ENCODE measurements around the gene FHIT.

Gene FHIT

DNA sequence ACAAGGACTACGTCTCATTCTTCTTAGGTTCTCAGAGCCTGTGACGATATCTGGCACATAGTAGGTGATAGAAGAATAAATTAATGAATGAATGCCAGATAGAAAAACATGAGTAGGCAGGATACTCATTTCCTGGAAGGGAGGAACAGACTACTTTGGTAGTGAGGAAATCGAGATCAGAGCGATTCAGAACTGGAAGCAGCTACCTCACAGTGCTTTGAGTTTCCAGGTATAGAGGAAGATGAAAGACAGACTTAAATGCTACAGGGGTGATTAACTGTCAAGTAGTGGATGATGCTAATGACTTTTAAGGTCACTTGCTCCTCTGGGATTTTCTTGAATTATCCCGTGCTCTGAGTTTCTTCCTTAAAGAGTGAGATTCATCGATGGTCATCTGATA lies 1249.9 kb downstream of the FHIT start:
- Histone ChIP-seq H3K27me3 (replicated peaks; ENCODE audit: control insufficient read depth, insufficient read depth, low read length, poor library complexity, severe bottlenecking) (no peaks in the 10 kb centered on the region), H3K36me3 (ENCODE audit: control insufficient read depth, insufficient read depth, low read length) (no peaks in the 10 kb centered on the region), H3K9me3 (ENCODE audit: control insufficient read depth, low read length) (no peaks in the 10 kb centered on the region), H3K4me1 (ENCODE audit: control insufficient read depth, insufficient read depth, low read length, poor library complexity, severe bottlenecking) (no peaks in the 10 kb centered on the region), H3K27ac (ENCODE audit: insufficient read depth, low read length, poor library complexity, severe bottlenecking) (no peak overlapping the region), H3K4me3 (ENCODE audit: insufficient read depth, low read depth, low read length, poor library complexity, severe bottlenecking) (no peak overlapping the region)
- DNase-seq, result no peak

DNA sequence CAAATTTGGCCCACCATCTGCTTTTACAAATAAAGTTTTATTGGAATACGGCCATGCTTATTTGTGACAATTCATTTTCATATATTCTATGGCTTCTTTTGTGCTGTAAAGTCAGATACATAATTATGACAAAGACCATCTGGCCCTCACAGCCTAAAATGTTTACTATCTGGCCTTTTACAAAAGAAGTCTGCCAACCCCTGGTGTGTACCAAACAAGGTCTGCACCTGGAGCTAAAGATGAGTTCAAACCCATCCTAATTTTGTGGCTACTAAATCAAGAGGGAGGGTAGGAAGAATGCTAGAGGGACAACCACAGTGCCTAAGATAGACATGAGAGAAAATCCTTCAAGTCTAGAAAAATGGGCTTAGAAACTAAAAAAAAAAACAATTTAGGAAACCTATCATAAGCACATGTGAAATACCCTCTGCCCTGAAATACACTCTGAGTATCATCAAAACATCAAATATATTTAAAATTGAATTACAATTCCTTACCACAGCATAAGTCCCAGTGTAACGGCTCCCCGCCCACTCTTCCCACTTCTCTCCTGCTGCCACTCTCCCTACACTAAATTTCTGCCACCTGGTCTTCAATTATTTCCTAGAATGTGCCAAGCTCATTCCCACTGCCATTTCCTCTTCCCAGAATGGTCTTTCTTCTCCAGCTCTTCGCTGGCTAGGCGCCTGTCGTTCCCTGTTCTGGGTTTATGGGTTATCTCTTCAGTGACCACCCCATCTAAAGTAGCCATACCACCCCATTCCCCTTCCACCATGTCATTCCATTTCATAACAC lies 1250.7 kb downstream of the FHIT start:
- Histone ChIP-seq H3K4me3 (ENCODE audit: insufficient read depth, low read depth, low read length, poor library complexity, severe bottlenecking) (no peak overlapping the region), H3K4me1 (ENCODE audit: control insufficient read depth, insufficient read depth, low read length, poor library complexity, severe bottlenecking) (no peaks in the 10 kb centered on the region), H3K36me3 (ENCODE audit: control insufficient read depth, insufficient read depth, low read length) (no peaks in the 10 kb centered on the region)

DNA sequence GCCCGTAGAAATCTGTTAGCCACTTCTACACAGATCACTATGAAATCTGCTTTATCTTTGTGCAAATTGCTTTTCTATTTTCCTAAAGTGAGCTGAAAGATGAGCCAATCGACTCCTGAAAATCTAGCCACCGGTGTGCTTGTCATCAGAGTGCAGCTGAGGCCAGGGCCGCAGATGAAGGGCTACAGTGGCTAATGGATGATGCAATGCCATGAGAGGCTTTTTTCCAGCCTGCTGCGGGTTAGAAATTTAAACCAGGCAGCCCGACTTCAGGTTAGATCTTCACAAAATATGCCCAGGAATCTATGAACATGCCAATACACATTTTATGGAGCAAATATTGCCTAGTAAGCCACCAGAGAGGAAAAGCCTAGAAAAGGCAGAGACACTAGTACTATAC lies 1253.2 kb downstream of the FHIT start:
- H3K9me3 ChIP-seq (ENCODE audit: control insufficient read depth, low read length), result no peaks in the 10 kb centered on the region
- H3K36me3 ChIP-seq (ENCODE audit: control insufficient read depth, insufficient read depth, low read length), result no peaks in the 10 kb centered on the region
- H3K4me3 ChIP-seq (ENCODE audit: insufficient read depth, low read depth, low read length, poor library complexity, severe bottlenecking), result no peak overlapping the region
- no peaks in the 10 kb centered on the region for H3K4me1 ChIP-seq (ENCODE audit: control insufficient read depth, insufficient read depth, low read length, poor library complexity, severe bottlenecking)
- H3K27me3 ChIP-seq (replicated peaks; ENCODE audit: control insufficient read depth, insufficient read depth, low read length, poor library complexity, severe bottlenecking), result no peaks in the 10 kb centered on the region
- no peak for DNase-seq
- no peak overlapping the region for H3K27ac ChIP-seq (ENCODE audit: insufficient read depth, low read length, poor library complexity, severe bottlenecking)

More for the DNA sequence above, 1250.7 kb downstream of the FHIT start:
- H3K9me3 ChIP-seq (ENCODE audit: control insufficient read depth, low read length), result no peaks in the 10 kb centered on the region
- DNase-seq, result no peak
- no peaks in the 10 kb centered on the region for H3K27me3 ChIP-seq (replicated peaks; ENCODE audit: control insufficient read depth, insufficient read depth, low read length, poor library complexity, severe bottlenecking)
- H3K27ac ChIP-seq (ENCODE audit: insufficient read depth, low read length, poor library complexity, severe bottlenecking), result no peak overlapping the region

- Histone ChIP-seq H3K36me3 (ENCODE audit: control insufficient read depth, insufficient read depth, low read length) (no peaks in the 10 kb centered on the region), H3K27ac (ENCODE audit: insufficient read depth, low read length, poor library complexity, severe bottlenecking) (no peak overlapping the region), H3K4me3 (ENCODE audit: insufficient read depth, low read depth, low read length, poor library complexity, severe bottlenecking) (no peak overlapping the region), H3K4me1 (ENCODE audit: control insufficient read depth, insufficient read depth, low read length, poor library complexity, severe bottlenecking) (no peaks in the 10 kb centered on the region), H3K27me3 (replicated peaks; ENCODE audit: control insufficient read depth, insufficient read depth, low read length, poor library complexity, severe bottlenecking) (no peaks in the 10 kb centered on the region), H3K9me3 (ENCODE audit: control insufficient read depth, low read length) (no peaks in the 10 kb centered on the region)
- no peak for DNase-seq
Observed at GRCh38 chr3:59997583-59997982, 1253.7 kb downstream of the FHIT start.

DNA sequence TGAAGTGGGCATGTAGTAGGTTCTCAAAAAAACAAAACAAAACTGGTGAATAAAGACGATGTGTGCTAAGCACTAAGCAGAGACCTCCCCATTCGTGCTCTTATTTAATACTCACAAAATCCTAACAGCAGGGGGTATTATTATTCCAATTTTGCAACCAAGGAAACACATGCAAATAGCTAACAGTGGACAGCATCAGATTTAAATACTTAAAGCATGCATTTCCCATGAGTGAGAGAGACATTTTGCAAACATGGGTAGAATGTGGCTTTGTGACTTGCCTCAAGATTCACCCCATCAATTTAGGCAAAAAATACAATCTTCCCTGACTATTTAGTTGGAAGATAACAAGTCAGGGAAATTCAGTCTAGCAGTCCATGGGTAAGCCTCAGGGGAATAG lies 1255.2 kb downstream of the FHIT start:
- Histone ChIP-seq H3K4me1 (ENCODE audit: control insufficient read depth, insufficient read depth, low read length, poor library complexity, severe bottlenecking) (no peaks in the 10 kb centered on the region), H3K4me3 (ENCODE audit: insufficient read depth, low read depth, low read length, poor library complexity, severe bottlenecking) (no peak overlapping the region), H3K27me3 (replicated peaks; ENCODE audit: control insufficient read depth, insufficient read depth, low read length, poor library complexity, severe bottlenecking) (no peaks in the 10 kb centered on the region), H3K9me3 (ENCODE audit: control insufficient read depth, low read length) (no peaks in the 10 kb centered on the region), H3K27ac (ENCODE audit: insufficient read depth, low read length, poor library complexity, severe bottlenecking) (no peak overlapping the region), H3K36me3 (ENCODE audit: control insufficient read depth, insufficient read depth, low read length) (no peaks in the 10 kb centered on the region)
- DNase-seq, result no peak

GRCh38 chr3:59995563-59995962 lies 1255.7 kb downstream of the FHIT start:
- no peak overlapping the region for H3K27ac ChIP-seq (ENCODE audit: insufficient read depth, low read length, poor library complexity, severe bottlenecking)
- no peak for DNase-seq
- no peaks in the 10 kb centered on the region for H3K4me1 ChIP-seq (ENCODE audit: control insufficient read depth, insufficient read depth, low read length, poor library complexity, severe bottlenecking)
- H3K36me3 ChIP-seq (ENCODE audit: control insufficient read depth, insufficient read depth, low read length), result no peaks in the 10 kb centered on the region
- H3K27me3 ChIP-seq (replicated peaks; ENCODE audit: control insufficient read depth, insufficient read depth, low read length, poor library complexity, severe bottlenecking), result no peaks in the 10 kb centered on the region
- no peak overlapping the region for H3K4me3 ChIP-seq (ENCODE audit: insufficient read depth, low read depth, low read length, poor library complexity, severe bottlenecking)
- no peaks in the 10 kb centered on the region for H3K9me3 ChIP-seq (ENCODE audit: control insufficient read depth, low read length)

DNA sequence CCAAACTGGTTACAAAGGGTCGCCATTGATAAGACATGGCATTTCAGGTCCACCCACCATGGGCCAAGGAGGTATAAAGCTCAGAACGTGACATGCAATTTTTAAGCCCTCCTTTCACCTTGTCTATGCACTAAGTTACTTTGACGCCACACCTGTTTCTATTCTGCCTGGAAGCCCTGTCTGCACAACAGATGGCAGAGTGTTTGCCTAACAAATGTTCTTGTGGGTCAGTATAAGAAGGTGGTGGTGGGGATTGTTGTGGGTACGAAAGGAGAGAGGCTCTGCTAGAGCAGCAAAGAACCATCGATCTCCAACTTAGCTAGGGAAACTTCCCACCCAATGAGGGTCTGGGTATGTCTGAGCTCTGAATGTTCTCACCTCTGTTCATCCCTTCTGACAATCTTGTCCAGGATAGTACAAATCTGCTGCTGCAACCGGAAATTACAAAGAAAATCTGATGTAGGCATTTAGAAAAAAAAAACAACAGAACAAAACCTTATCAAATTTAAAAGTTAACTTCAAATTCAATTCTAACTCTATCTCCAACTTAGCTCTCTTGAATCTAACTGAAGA lies 1256.4 kb downstream of the FHIT start:
- no peak overlapping the region for H3K27ac ChIP-seq (ENCODE audit: insufficient read depth, low read length, poor library complexity, severe bottlenecking)
- H3K36me3 ChIP-seq (ENCODE audit: control insufficient read depth, insufficient read depth, low read length), result no peaks in the 10 kb centered on the region
- H3K4me1 ChIP-seq (ENCODE audit: control insufficient read depth, insufficient read depth, low read length, poor library complexity, severe bottlenecking), result no peaks in the 10 kb centered on the region
- no peaks in the 10 kb centered on the region for H3K9me3 ChIP-seq (ENCODE audit: control insufficient read depth, low read length)
- H3K4me3 ChIP-seq (ENCODE audit: insufficient read depth, low read depth, low read length, poor library complexity, severe bottlenecking), result no peak overlapping the region
- no peaks in the 10 kb centered on the region for H3K27me3 ChIP-seq (replicated peaks; ENCODE audit: control insufficient read depth, insufficient read depth, low read length, poor library complexity, severe bottlenecking)
- DNase-seq, result no peak

- H3K4me3 ChIP-seq (ENCODE audit: insufficient read depth, low read depth, low read length, poor library complexity, severe bottlenecking), result no peak overlapping the region
- no peak for DNase-seq
- no peaks in the 10 kb centered on the region for H3K4me1 ChIP-seq (ENCODE audit: control insufficient read depth, insufficient read depth, low read length, poor library complexity, severe bottlenecking)
- H3K27me3 ChIP-seq (replicated peaks; ENCODE audit: control insufficient read depth, insufficient read depth, low read length, poor library complexity, severe bottlenecking), result no peaks in the 10 kb centered on the region
- no peaks in the 10 kb centered on the region for H3K36me3 ChIP-seq (ENCODE audit: control insufficient read depth, insufficient read depth, low read length)
- H3K9me3 ChIP-seq (ENCODE audit: control insufficient read depth, low read length), result no peaks in the 10 kb centered on the region
- H3K27ac ChIP-seq (ENCODE audit: insufficient read depth, low read length, poor library complexity, severe bottlenecking), result no peak overlapping the region
Observed at GRCh38 chr3:59992578-59992977, 1258.7 kb downstream of the FHIT start.

DNA sequence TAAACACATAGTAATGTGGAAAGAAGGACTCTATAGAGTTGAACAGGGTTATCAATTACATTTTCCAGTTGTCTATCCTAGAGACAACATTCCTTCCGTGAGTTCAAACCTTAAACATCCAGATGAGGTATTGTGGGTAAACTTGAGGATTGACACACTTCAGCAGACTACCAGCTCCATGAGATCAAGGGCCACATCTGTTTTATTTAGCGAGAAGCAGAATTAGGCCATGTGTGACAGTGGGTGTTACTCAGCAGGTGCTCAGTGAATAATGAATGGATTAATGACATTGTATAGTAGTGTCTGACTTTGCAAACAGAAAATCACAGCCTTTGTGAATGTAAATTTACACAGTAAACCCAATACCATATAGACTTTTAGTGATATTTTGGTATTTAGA lies 1260.3 kb downstream of the FHIT start:
- Histone ChIP-seq H3K27ac (ENCODE audit: insufficient read depth, low read length, poor library complexity, severe bottlenecking) (no peak overlapping the region), H3K4me1 (ENCODE audit: control insufficient read depth, insufficient read depth, low read length, poor library complexity, severe bottlenecking) (no peaks in the 10 kb centered on the region), H3K36me3 (ENCODE audit: control insufficient read depth, insufficient read depth, low read length) (no peaks in the 10 kb centered on the region), H3K4me3 (ENCODE audit: insufficient read depth, low read depth, low read length, poor library complexity, severe bottlenecking) (no peak overlapping the region), H3K9me3 (ENCODE audit: control insufficient read depth, low read length) (no peaks in the 10 kb centered on the region), H3K27me3 (replicated peaks; ENCODE audit: control insufficient read depth, insufficient read depth, low read length, poor library complexity, severe bottlenecking) (no peaks in the 10 kb centered on the region)
- no peak for DNase-seq

GRCh38 chr3:59982510-59982909 lies 1268.7 kb downstream of the FHIT start:
- Histone ChIP-seq H3K36me3 (ENCODE audit: control insufficient read depth, insufficient read depth, low read length) (no peaks in the 10 kb centered on the region), H3K9me3 (ENCODE audit: control insufficient read depth, low read length) (no peaks in the 10 kb centered on the region), H3K4me3 (ENCODE audit: insufficient read depth, low read depth, low read length, poor library complexity, severe bottlenecking) (no peak overlapping the region), H3K27ac (ENCODE audit: insufficient read depth, low read length, poor library complexity, severe bottlenecking) (no peak overlapping the region), H3K27me3 (replicated peaks; ENCODE audit: control insufficient read depth, insufficient read depth, low read length, poor library complexity, severe bottlenecking) (no peaks in the 10 kb centered on the region), H3K4me1 (ENCODE audit: control insufficient read depth, insufficient read depth, low read length, poor library complexity, severe bottlenecking) (peaks cover 5% of the 10 kb centered on the region)
- no peak for DNase-seq
